BJ (cell line): Measurements from ENCODE around the gene RSPH6A. TPM values are rescaled to one million over a fixed set of nuclear protein-coding genes. Genes with fewer than 3 reads are reported as not detected.

Experiments used
- CTCF ChIA-PET: fragments of 350-600 bp; formaldehyde crosslinking; extraction: SDS; loops from one replicate; lab custom pipeline; 2021; ENCODE audit warnings: antibody characterized with exemption, inconsistent platforms; lab: Yijun Ruan, JAX
- POLR2A ChIA-PET: fragments of 300-600 bp; sonication (Branson Sonifier 250); formaldehyde crosslinking; extraction: SDS; loops from one replicate; lab custom pipeline; 2021; ENCODE audit warnings: antibody characterized with exemption; lab: Charles Lee
- DNase-seq: peaks from one replicate; pipeline ENCODE4 v3.0.0-alpha.2; 2011; ENCODE audit warnings: low read depth
- H3K27me3 ChIP-seq: 2 replicates; pipeline ENCODE4 v1.6.0; 2011; ENCODE audit warnings: low read length; ENCODE audit not compliant: control insufficient read depth, insufficient read depth
- H3K36me3 ChIP-seq: 2 replicates; pipeline ENCODE4 v1.5.1; 2011; ENCODE audit warnings: low read length; ENCODE audit not compliant: control insufficient read depth, insufficient read depth
- H3K4me3 ChIP-seq: 2 replicates; pipeline ENCODE4 v1.5.1; 2011; ENCODE audit warnings: low read depth, mild to moderate bottlenecking, control low read depth, low read length
- CTCF ChIP-seq: IDR thresholded peaks from 2 replicates; pipeline ENCODE4 v1.5.1; 2011; ENCODE audit warnings: low read depth, mild to moderate bottlenecking, control low read depth, inconsistent platforms, low read length, moderate library complexity; ENCODE audit not compliant: insufficient read depth
- polyA plus RNA-seq: library from polyadenylated mRNA; depleted of rRNA; stranded (reverse); fragments of >200 nt; gene quantifications from 2 replicates; pipeline ENCODE4 v1.2.3, GENCODE V29; 2011

Gene RSPH6A
- polyA plus RNA-seq, 1 experiment, result not detected

GRCh38 chr19:45762870-45763631 is 52.1 kb downstream of the RSPH6A start:
- DNase-seq, result no peak
- H3K4me3 ChIP-seq, result no peak overlapping the region
- CTCF ChIA-PET, result interaction anchor here (0.6 to 1.2 kb wide), 3 partner anchors 18 to 71 kb away, joined by 3 read pairs; partner anchors contain the start of gene QPCTL
- H3K27me3 ChIP-seq, result no peaks in the 10 kb centered on the region
- TF ChIP-seq CTCF, result no peak
- no peaks in the 10 kb centered on the region; the same call in 1 of the 2 replicates for H3K36me3 ChIP-seq
- POLR2A ChIA-PET, result interaction anchor here (0.6 kb wide), 1 partner anchor 9 kb away, joined by 3 read pairs; no protein-coding TSS in a partner anchor

GRCh38 chr19:45761714-45762113 is 53.4 kb downstream of the RSPH6A start:
- no peak for TF ChIP-seq CTCF
- Histone ChIP-seq H3K27me3 (no peaks in the 10 kb centered on the region), H3K36me3 (no peaks in the 10 kb centered on the region; the same call in 1 of the 2 replicates), H3K4me3 (no peak overlapping the region)
- ChIA-PET POLR2A (interaction anchor here (0.7 kb wide), 1 partner anchor 22 kb away, joined by 24 read pairs; no protein-coding TSS in a partner anchor), CTCF (no interaction called here)
- no peak for DNase-seq

GRCh38 chr19:45758921-45759320 is 56.2 kb downstream of the RSPH6A start:
- no peak for TF ChIP-seq CTCF
- Histone ChIP-seq H3K36me3 (no peaks in the 10 kb centered on the region), H3K4me3 (no peak overlapping the region), H3K27me3 (no peaks in the 10 kb centered on the region)
- POLR2A ChIA-PET, result no interaction called here
- CTCF ChIA-PET, result interaction anchor here (1.4 kb wide), 1 partner anchor 19 kb away, joined by 3 read pairs; no protein-coding TSS in a partner anchor
- DNase-seq, result no peak

GRCh38 chr19:45757695-45758094 is 57.4 kb downstream of the RSPH6A start:
- ChIA-PET CTCF (interaction anchor here (0.6 to 1.4 kb wide), 5 partner anchors 17 to 74 kb away, joined by 3 read pairs; partner anchors contain the start of gene QPCTL), POLR2A (no interaction called here)

More at GRCh38 chr19:45757695-45758094, 57.4 kb downstream of the RSPH6A start:
- Histone ChIP-seq H3K36me3 (no peaks in the 10 kb centered on the region), H3K27me3 (no peaks in the 10 kb centered on the region), H3K4me3 (no peak overlapping the region)
- no peak for TF ChIP-seq CTCF
- no peak for DNase-seq
